Loucy (cell line): ENCODE measurements around the gene BARX2.

Experiments used
- CTCF ChIP-seq: fragments of 200-600 bp; sonication (generic); conservative IDR thresholded peaks from 2 replicates; pipeline ENCODE4 v1.5.1; 2014; ENCODE audit warnings: mild to moderate bottlenecking, antibody characterized with exemption, low read length
- EZH2phosphoT487 ChIP-seq: fragments of 200-600 bp; IDR thresholded peaks from 2 replicates; pipeline ENCODE4 v1.6.1; 2018; ENCODE audit warnings: antibody characterized with exemption, mild to moderate bottlenecking, moderate library complexity, borderline replicate concordance

GRCh38 chr11:129417458-129417857 lies 41.8 kb downstream of the BARX2 start:
- TF ChIP-seq CTCF (no peak), EZH2phosphoT487 (no peak)
